RPMI7951 (cell line): ENCODE measurements around the gene UFSP1. TPM values are rescaled to one million over a fixed set of nuclear protein-coding genes. Genes with fewer than 3 reads are reported as not detected.
A peak's percentile ranks its signal among the peaks of the same experiment; 100 is the strongest.

Experiments
- DNase-seq: peaks from one replicate; pipeline ENCODE4 v3.0.0-alpha.2; 2012; ENCODE audit warnings: low read depth
- total RNA-seq: library from RNA; depleted of rRNA; stranded (reverse); fragments of >200 nt; shearing (Covaris generic); gene quantifications from 2 replicates; pipeline ENCODE4 v1.2.3, GENCODE V29; 2014

The UFSP1 gene
- total RNA-seq, 1 experiment from 2014 or later = 2.9 TPM

DNA sequence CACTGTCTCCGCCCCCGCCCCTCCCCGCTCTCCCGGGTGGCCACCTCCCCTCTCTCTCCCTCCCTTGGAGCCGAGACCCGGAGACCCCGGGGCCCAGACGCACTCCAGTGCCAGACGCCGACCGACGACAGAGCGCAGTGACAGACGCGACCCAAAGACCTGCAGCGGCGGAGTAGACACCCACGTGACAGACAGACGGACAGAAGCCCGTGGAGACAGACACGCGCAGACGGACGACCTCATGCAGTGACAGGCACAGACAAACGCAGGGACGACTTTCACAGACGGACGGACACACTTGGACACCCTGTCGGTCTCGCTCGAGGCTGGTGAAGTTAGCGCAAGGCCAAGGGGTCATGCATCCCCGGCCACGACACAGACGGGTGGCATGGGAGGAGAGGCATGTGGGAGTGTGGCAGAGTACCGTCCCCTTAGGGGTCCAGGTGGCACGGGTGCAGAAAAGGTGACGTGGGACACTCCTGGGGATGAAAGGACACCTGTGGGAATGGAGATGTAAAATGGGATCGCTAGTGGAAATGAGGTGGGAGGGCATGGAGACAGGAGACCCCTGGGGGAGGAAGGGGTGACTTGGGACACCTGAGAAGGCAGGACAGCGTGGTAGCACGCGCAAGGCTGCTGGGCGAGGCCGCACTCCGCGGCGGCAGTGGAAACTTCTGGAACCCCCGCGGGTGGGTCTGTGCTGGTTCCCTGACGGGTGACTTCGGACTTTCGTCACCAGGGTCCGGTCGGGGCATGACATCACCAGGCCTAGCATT lies 6.6 kb upstream of the UFSP1 start:
- no peak for DNase-seq

DNA sequence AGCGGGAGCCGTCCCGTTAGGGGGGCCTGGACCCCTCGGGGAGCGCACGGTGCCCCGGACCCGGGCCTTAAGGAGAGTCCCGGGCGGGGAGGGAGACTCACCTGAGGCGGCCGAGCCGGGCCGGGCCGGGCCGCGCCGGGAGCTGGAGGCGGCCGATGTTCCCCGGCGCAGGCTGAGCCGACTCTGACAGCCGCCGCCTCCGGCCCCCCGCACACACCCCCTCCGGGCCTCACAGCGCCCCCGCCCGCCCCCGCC lies 6.1 kb upstream of the UFSP1 start, which contains the start of gene ACHE:
Gene ACHE, minus strand, starts transcription at position 188 of the 255 bp plus-strand sequence. CDS start 1,656 bp downstream, outside the sequence.
- no peak for DNase-seq

- no peak for DNase-seq
Measured at GRCh38 chr7:100894860-100895700, 5.6 kb upstream of the UFSP1 start.

DNA sequence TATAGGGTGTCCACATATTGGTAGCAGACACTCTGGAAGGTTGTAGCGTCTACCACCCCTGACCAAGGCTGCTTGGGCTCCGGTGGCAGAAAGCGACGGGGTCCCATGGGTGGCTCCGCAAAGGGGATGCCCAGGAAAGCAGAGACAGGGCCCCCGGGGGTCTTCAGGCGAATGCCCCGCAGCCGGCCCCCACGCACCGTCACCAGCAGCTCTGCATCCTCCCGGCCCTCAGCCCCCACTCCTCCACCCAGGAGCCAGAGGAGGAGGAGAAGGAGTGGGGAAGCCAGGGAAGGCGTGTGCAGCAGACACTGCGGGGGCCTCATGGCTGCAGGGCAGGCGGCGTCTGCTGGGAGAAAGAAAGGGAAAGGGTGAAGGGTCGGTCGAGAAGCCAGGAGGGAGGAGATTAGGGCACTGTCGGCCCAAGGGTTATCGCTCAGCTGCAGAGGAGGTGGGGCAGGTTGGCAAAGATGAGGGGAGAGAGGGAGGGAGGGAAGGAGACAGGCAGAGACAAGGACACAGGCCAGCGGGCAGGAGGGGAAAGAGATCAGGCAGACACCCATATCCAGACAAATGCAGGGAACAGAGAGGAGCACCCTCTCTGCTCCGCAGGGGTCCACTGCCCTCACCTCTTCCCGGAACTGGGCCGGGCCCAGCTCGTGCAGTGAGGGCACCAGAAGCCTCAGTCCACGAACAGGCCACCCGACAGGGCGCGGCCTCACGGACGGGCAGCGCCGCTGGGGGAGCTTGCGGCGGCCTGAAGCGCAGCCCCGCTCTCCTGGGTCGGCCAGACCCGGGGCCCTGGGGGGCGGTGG lies 4.6 kb upstream of the UFSP1 start:
- DNase-seq = no peak

GRCh38 chr7:100893318-100893895 lies 3.9 kb upstream of the UFSP1 start:
- DNase-seq = no peak

DNA sequence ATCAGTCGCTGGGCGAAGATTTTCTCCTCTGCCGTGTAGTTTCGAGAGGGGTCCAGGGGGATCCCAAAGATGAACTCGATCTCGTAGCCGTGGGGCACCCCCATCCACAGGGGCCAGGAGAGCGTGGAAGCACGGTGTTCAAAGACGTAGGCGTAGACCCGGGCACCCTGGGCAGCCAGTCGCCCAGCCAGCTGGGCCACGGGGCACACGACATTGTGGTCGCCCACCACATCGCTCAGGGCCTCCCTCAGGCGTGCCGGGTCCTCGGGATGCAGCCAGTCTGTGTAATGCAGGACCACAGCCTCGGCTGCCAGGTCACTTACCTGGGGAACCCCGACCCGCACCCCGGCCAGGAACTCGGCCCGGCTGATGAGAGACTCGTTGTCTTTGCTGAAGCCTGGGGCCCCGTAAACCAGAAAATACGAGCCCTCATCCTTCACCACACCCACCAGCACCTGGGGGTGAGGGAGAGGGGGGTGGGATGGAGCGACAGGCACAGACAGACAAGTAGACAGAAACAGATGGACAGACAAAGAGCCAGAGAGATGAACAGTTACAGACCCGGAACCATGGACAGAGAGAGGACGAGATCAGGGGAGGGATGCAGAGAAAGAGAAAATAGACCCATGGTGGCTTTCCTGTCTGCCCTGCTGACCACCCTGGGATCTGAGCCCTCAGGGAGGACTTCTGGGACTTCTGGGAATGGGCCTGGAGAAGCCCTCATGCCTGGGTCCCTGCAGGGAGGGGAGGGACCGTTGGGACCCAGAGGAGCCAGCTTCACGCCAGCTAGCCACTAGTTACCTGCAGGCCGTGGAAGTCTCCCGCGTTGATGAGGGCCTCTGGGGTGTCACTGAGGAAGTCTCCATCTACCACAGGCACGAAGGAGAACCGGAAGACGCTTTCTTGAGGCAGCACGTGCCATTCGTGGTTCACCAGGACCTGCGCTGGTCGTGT lies 3.1 kb upstream of the UFSP1 start:
- DNase-seq = no peak

GRCh38 chr7:100891568-100892247 lies 2.2 kb upstream of the UFSP1 start:
- peak; percentile 39 for DNase-seq

DNA sequence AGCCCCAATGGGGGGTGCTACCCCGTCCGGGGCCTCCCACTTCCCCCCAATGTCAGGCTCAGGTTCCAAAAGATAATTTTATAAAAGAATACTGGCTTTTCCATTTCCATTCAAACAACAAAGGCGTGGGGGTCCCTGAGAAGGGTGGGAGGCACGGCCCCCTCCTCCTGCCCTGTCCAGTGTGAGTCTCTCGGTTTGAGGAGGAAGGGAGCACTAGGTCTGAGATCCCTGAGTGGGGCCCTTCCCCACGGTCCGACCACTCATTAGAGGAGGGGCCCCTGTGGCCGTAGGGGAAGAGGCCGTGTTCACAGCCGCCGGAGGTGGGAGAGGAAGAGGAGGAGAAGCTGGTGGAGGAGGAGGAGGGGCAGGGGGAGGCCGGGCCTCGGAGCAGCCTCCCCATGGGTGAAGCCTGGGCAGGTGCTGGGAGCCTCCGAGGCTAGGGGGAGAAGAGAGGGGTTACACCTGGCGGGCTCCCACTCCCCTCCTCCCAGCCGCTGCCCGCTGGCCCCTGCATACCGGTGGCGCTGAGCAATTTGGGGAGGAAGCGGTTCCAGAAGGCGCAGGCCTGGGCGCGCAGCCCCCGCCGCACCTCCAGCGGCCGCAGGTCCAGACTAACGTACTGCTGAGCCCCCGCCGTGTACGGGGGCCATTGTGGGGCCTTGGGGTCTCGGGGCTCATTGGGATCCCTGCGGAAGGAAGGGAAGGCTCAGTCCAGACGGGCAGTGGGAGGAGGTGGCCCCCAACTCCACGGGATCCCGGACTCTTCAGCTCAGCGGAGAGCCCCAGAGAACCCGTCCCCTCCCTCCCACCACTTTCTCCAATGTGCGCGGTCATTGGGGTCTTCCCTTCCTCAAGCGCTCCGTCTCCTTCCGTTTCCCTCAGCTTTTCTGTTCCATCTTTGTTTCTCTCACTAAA lies 1.4 kb upstream of the UFSP1 start:
- DNase-seq = no peak

DNA sequence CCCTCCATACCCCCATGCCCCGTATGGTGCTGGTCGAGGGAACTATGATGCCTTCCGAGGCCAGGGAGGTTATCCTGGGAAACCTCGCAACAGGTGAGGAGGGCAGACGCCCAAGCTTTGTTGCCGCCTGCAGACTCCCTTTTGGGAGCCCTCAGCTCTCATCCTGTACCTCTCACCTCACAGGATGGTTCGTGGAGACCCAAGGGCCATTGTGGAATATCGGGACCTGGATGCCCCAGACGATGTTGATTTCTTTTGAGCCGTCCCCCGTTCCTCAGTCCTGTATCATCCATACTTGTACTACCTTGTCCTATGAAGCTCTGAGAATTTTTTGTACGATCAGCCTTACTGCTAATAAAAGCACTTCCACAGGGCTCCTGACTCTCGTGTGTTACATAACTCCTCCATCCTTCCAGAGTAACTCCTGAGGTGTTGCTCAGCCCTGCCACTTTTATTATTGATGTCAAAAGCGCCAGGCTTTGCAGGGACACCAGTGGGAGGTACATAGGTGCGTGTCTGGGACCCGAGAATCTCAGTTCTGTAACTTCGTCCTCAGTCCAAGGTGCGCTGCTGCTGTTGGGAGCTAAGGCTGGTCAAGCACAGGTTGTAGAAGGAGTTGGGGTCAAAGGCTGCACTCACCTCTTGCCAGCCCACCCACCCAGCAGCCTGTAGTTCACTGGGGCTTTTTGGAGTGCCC lies 1.1 kb downstream of the UFSP1 start:
- no peak for DNase-seq

DNA sequence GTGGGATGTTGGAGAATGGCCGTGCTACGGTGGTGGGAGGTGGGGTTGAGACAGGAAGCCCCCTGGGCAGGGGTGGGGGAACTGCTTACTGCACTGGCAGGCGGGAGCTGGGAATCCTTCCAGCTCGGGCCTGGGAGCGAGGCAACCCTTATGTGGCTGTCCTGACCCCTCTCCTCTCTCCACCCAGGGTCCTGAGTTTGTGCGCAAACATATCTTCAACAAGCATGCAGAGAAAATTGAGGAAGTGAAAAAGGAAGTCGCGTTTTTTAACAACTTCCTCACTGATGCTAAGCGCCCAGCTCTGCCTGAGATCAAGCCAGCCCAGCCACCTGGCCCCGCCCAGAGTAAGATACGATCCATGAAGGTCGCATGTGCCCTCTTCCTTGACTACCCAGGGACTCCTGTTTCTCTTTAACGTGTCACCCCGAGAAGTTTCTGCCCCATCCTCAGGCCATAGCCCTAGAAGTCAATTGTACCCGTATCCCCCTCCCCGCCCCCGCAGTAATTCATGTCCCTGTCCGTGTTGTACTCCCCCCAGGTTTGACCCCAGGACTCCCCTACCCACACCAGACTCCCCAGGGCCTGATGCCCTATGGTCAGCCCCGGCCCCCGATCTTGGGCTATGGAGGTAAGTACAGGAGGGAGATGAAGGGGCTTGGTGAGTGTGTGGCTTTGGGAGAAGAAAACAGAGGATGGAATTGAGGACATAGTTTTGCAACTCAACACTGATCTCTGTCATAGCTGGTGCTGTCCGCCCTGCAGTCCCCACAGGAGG lies 1.8 kb downstream of the UFSP1 start:
- no peak for DNase-seq

GRCh38 chr7:100886936-100887515 lies 2.5 kb downstream of the UFSP1 start:
- DNase-seq = no peak

DNA sequence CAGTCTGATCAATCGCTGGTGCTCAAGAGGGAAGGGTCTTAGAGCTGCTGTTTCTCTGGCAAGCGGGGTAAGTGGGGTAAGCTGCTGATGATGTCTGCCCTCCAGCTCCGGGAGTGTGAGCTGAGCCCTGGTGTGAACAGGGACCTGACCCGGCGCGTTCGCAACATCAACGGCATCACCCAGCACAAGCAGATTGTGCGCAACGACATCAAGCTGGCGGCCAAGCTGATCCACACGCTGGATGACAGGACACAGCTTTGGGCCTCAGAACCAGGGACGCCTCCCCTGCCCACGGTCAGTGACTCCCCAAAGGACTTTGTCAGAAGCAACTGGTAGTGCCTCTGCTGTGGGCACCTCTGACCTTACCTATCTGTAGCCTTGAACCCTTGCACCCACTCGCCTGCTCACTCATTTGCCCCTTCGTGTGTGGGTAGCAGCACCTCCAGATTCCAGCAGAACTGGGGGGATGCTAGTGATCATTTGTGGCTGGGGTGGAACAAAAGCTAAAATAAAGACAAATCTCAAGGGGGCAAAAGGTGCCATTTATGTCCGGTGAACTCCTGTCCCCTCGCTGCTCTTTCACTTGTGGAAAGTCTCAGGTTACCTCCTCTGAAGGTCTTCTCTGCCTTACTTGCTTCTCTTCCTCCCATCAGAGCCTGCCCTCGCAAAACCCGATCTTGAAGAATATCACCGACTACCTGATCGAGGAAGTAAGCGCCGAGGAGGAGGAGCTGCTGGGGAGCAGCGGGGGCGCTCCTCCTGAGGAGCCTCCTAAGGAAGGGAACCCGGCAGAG lies 3.2 kb downstream of the UFSP1 start:
- no peak for DNase-seq

DNA sequence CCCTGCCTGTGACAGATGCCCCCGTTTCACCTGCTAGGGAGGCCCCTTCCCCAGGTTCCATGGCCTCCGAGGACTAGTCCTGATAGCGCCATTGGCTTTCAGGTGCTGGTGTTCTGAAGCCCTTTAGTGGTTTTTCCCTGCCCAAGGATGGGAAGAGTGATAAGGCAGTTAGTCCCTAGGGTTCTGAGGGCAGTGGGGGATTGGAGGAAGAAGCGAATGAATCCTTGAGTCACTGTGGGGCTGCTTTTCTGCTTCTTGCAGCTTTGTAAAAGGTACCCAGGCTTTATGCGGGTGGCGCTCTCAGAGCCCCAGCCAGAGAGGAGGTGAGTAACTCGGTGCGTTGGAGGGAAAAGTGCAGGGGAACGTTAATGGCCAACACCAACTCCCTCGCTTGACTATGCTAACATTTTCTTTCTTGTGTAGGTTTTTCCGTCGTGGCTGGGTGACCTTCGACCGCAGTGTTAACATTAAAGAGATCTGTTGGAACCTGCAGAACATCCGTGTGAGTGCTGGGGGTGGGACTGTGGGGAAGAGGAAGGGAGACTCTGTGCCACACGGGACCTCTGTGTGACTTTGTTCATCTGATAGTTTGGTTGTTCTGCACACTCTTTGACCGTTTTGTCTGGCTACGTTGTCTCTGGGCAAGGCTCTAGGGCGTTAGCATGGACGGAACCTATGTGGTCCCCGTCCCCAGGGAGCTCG lies 3.9 kb downstream of the UFSP1 start:
- DNase-seq = no peak

- no peak for DNase-seq
Measured at GRCh38 chr7:100884736-100885439, 4.6 kb downstream of the UFSP1 start.
